Peyer's patch (tissue), 4 donors: ENCODE measurements around the gene SPECC1L.

Experiments
- CTCF ChIP-seq, 6 experiments: fragments of 450-650 bp in 4 of 6; fragments of 200-600 bp in 2 of 6; sonication (generic) in 1 of 6; IDR thresholded peaks; one replicate each; pipeline ENCODE4 v1.5.1; 2017 to 2019; ENCODE audit warnings: antibody characterized with exemption in 6 of 6, mild to moderate bottlenecking in 3 of 6, moderate library complexity in 1 of 6
- POLR2A ChIP-seq, 2 donors: fragments of 450-650 bp; IDR thresholded peaks; one replicate each; pipeline ENCODE4 v1.5.1; 2017; ENCODE audit warnings: antibody characterized with exemption in 2 of 2, mild to moderate bottlenecking in 2 of 2, moderate library complexity in 2 of 2

GRCh38 chr22:24225044-24225601 is 45.5 kb upstream of the SPECC1L start:
- TF ChIP-seq CTCF (IDR thresholded peaks at IDR 0.05): no peak
- TF ChIP-seq POLR2A (IDR thresholded peaks at IDR 0.05): no peak
